Esophagus muscularis mucosa (tissue), 4 donors: Measurements from ENCODE around the gene ICA1L.

Experiments used
- CTCF ChIP-seq, 3 experiments: fragments of 200-600 bp in 2 of 3; fragments of 450-650 bp in 1 of 3; sonication (generic) in 2 of 3; IDR thresholded peaks; one replicate each; pipeline ENCODE4 v1.5.1; 2017 to 2019; ENCODE audit warnings: antibody characterized with exemption in 3 of 3, mild to moderate bottlenecking in 2 of 3, moderate library complexity in 1 of 3
- EP300 ChIP-seq: sonication (generic); formaldehyde crosslinking; IDR thresholded peaks from one replicate; pipeline ENCODE4 v1.6.1; 2017; ENCODE audit warnings: antibody characterized with exemption
- POLR2A ChIP-seq: fragments of 450-650 bp; IDR thresholded peaks from one replicate; pipeline ENCODE4 v1.6.1; 2017; ENCODE audit warnings: antibody characterized with exemption, moderate library complexity, mild to moderate bottlenecking, low read depth

- TF ChIP-seq CTCF (IDR thresholded peaks at IDR 0.05) (no peak), EP300 (no peak), POLR2A (no peak)
These were observed 91.0 kb downstream of the ICA1L start for GRCh38 chr2:202780514-202781021.
